Gastrocnemius medialis (tissue), 4 donors: ENCODE measurements around the gene MYT1.

ENCODE experiments used
- POLR2A ChIP-seq, 2 donors: fragments of 450-650 bp; IDR thresholded peaks; one replicate each; pipeline ENCODE4 v1.6.1; 2017; ENCODE audit warnings: antibody characterized with exemption in 2 of 2, mild to moderate bottlenecking in 2 of 2, moderate library complexity in 2 of 2
- TF ChIP-seq, protein P1 (sequence below), 5 experiments: fragments of 450-650 bp in 3 of 5; fragments of 200-600 bp in 2 of 5; sonication (generic) in 2 of 5; IDR thresholded peaks in 4 of 5; conservative IDR thresholded peaks in 1 of 5; 1 replicate in 4 of 5; 2 replicates in 1 of 5; pipeline ENCODE4 v1.5.1; 2016 to 2019; ENCODE audit warnings: antibody characterized with exemption in 5 of 5, mild to moderate bottlenecking in 3 of 5, moderate library complexity in 3 of 5

DNA sequence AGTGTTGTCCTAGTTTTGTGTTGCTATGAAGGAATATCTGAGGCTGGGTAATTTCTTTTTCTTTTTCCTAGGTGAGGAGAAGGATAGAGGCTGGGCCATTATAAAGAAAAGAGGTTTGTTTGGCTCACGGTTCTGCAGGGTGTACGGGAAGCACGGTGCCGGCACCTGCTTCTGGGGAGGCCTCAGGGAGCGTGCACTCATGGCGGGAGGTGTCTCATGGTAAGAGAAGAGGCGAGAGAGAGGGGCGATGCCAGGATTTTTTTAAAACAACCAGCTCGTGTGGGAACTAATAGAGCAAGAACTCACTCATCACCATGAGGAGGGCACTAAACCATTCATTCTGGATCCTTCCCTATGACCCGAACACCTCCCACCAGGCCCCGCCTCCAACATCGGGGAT is 42.7 kb upstream of the MYT1 start:
- TF ChIP-seq, protein P1, sequence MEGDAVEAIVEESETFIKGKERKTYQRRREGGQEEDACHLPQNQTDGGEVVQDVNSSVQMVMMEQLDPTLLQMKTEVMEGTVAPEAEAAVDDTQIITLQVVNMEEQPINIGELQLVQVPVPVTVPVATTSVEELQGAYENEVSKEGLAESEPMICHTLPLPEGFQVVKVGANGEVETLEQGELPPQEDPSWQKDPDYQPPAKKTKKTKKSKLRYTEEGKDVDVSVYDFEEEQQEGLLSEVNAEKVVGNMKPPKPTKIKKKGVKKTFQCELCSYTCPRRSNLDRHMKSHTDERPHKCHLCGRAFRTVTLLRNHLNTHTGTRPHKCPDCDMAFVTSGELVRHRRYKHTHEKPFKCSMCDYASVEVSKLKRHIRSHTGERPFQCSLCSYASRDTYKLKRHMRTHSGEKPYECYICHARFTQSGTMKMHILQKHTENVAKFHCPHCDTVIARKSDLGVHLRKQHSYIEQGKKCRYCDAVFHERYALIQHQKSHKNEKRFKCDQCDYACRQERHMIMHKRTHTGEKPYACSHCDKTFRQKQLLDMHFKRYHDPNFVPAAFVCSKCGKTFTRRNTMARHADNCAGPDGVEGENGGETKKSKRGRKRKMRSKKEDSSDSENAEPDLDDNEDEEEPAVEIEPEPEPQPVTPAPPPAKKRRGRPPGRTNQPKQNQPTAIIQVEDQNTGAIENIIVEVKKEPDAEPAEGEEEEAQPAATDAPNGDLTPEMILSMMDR (IDR thresholded peaks at IDR 0.05 in 4 of 5, conservative IDR thresholded peaks at IDR 0.05 in 1 of 5) = no peak
- TF ChIP-seq POLR2A (IDR thresholded peaks at IDR 0.05) = no peak
